ENCODE results near the gene MIGA2.

DNA sequence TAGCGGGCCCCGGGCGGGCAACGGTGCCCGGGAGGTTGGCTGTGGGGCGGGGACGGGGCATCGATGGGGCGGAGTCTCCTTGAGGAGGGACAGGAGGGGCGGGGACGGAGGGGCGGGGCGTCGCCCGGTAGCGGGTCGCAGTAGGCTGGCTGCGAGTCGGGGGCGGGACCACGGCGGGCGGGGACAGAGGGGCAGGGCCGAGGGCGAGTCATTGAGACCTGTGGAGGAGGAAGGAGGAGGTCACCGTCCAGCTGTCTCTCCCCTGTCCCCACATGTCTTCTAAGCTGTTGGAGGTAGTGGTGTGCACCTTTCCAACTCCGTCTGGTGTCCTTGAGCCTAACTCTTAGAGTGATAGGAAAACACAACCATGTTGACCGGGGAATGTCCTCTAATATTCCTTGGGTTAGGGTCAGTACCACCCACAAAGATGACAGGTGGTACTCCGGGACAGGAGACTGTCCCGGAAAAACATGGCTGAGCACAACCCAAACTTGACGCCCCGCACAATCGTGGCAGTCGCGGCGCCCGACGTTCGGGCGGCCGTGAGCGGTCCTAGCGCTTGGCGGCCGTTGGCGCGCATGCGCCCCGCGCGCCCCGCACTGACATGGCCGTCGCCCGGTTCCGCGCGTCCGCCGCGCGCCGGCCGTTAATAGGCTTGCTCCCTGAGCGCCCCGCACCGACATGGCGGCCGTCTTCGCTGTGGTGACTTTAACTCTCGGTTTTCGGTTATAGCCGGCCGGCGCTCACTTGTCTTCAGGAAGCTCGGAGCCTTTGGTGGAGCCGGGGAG is 74.5 kb downstream of the MIGA2 start, which contains the start of the genes CRAT and PTPA:
- TF ChIP-seq, protein P1, sequence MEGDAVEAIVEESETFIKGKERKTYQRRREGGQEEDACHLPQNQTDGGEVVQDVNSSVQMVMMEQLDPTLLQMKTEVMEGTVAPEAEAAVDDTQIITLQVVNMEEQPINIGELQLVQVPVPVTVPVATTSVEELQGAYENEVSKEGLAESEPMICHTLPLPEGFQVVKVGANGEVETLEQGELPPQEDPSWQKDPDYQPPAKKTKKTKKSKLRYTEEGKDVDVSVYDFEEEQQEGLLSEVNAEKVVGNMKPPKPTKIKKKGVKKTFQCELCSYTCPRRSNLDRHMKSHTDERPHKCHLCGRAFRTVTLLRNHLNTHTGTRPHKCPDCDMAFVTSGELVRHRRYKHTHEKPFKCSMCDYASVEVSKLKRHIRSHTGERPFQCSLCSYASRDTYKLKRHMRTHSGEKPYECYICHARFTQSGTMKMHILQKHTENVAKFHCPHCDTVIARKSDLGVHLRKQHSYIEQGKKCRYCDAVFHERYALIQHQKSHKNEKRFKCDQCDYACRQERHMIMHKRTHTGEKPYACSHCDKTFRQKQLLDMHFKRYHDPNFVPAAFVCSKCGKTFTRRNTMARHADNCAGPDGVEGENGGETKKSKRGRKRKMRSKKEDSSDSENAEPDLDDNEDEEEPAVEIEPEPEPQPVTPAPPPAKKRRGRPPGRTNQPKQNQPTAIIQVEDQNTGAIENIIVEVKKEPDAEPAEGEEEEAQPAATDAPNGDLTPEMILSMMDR (conservative IDR thresholded peaks at IDR 0.05; ENCODE audit: low read length) = no peak
- no peak for TF ChIP-seq EZH2phosphoT487 (IDR thresholded peaks at IDR 0.05; ENCODE audit: borderline replicate concordance, low read depth, low read length)

Measured in OCI-LY7 (cell line).